Right lobe of liver (tissue), 6 donors: ENCODE measurements around the gene SH3BP2. TPM values are rescaled to one million over a fixed set of nuclear protein-coding genes. Genes with fewer than 3 reads are reported as not detected.

Source experiments
- ATAC-seq, 4 donors: fragments of 200-7000 bp; cut with Tn5 transposase; one replicate each; pipeline ENCODE4 v1.9.1; 2020; ENCODE audit warnings: mild to moderate bottlenecking in 4 of 4, moderate library complexity in 4 of 4
- DNase-seq, 3 donors: peaks; one replicate each; pipeline ENCODE4 v3.0.0-alpha.2; 2020
- H3K27ac ChIP-seq, 3 donors: fragments of 200-600 bp; one replicate each; pipeline ENCODE4 v1.8.0; 2022
- H3K27me3 ChIP-seq, 2 donors: fragments of 200-600 bp; one replicate each; pipeline ENCODE4 v1.8.0; 2022
- H3K36me3 ChIP-seq, 4 donors: fragments of 200-600 bp; sonication (generic) in 1 of 4; one replicate each; pipeline versions ENCODE4 v1.5.1 to v1.8.0; 2017 to 2022; ENCODE audit warnings: control low read depth in 1 of 4
- H3K4me1 ChIP-seq, 4 donors: fragments of 200-600 bp; sonication (generic) in 1 of 4; one replicate each; pipeline versions ENCODE4 v1.5.1 to v1.8.0; 2017 to 2022; ENCODE audit warnings: control low read depth in 1 of 4
- H3K4me3 ChIP-seq, 3 donors: fragments of 200-600 bp; one replicate each; pipeline ENCODE4 v1.8.0; 2022
- H3K9me3 ChIP-seq, 4 donors: fragments of 200-600 bp; sonication (generic) in 1 of 4; one replicate each; pipeline versions ENCODE4 v1.5.1 to v1.8.0; 2017 to 2022; ENCODE audit warnings: control low read depth in 1 of 4
- POLR2A ChIP-seq: fragments of 450-650 bp; IDR thresholded peaks from one replicate; pipeline ENCODE4 v1.6.1; 2017; ENCODE audit warnings: antibody characterized with exemption, mild to moderate bottlenecking
- WGBS: methylation state at CpG from one replicate; pipeline ENCODE4 v1.1.6; 2018; ENCODE audit warnings: low coverage, low lambda C conversion rate; ENCODE audit not compliant: insufficient coverage; ENCODE audit errors: missing lambda C conversion rate; 5-methylcytosine and 5-hydroxymethylcytosine counted together
- intact Hi-C, 2 donors: fragments of 100-400 bp; cut with DNase I; formaldehyde crosslinking; loops; one replicate each; pipeline versions ENCODE4 v1.11.2 to v1.14.1; 2022
- total RNA-seq, 6 experiments: library from RNA; depleted of rRNA in 2 of 6; stranded (reverse); fragments of >200 nt in 2 of 6; fragmentation: NEBNext Ultra II Directional in 3 of 6; extraction: Animal tissue kit (Norgen Biotek cat#: 25700) in 3 of 6; gene quantifications; one replicate each; pipeline versions ENCODE4 v1.1.0 to v1.2.4, GENCODE V29; 2016 to 2023
- TF ChIP-seq, protein P1 (sequence below), 4 donors: fragments of 200-600 bp in 3 of 4; fragments of 450-650 bp in 1 of 4; IDR thresholded peaks; one replicate each; pipeline versions ENCODE4 v1.5.1 to v1.8.0; 2016 to 2022; ENCODE audit warnings: antibody characterized with exemption in 4 of 4, mild to moderate bottlenecking in 2 of 4
- donor health status: DM: no; HTN: yes; CAD: no.
- donor health status: DM: no; HTN: no; CAD: no.
- donor health status: DM: no; HTN: no; CAD: no.
- donor health status: DM: no; HTN: yes; CAD: no.
- donor health status: DM: no; HTN: yes; CAD: no.

Gene SH3BP2
- total RNA-seq, 6 experiments from 2014 or later: 34.9 to 51.8 (median 40.7) TPM

DNA sequence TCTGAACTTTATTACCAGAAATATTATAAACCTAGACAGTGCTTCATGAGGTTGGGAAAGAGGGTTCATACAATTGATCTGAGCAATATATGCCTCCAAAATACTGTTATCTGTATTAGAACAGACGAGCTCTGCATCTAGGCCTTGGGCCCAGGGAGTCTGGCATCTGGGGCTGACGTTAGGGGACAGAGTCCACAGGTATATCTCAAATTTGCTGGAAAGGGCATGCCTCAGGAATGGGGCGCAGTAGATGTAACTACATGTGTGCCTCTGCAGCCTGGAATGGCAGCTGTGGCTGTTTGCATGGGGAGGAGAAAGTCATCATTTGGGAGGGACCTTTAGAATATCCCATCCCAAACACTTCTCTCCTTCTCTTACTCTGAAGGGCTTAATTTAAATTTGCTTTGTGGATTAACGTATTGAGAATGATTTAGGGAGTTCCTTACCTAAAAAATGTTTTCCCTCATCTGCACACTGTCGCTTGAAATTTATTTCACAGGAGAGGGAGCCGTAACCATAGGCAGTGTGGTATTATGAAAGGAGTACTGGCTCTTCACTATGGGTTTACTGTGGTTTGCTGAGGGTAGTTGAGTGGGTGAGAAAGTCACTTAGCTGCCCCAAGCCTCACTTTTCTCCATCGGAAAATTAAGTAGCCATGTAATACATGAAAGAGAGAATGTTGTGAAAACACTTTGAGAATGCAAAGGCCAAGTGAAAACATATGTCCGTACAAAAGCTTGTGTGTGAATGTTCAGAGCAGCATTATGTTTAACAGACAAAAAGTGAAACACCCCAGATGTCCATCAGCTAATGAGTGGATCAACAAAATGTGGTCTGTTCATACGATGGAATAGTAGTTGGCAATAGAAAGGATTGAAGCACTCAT is 56.6 kb downstream of the SH3BP2 start:
- TF ChIP-seq, protein P1, sequence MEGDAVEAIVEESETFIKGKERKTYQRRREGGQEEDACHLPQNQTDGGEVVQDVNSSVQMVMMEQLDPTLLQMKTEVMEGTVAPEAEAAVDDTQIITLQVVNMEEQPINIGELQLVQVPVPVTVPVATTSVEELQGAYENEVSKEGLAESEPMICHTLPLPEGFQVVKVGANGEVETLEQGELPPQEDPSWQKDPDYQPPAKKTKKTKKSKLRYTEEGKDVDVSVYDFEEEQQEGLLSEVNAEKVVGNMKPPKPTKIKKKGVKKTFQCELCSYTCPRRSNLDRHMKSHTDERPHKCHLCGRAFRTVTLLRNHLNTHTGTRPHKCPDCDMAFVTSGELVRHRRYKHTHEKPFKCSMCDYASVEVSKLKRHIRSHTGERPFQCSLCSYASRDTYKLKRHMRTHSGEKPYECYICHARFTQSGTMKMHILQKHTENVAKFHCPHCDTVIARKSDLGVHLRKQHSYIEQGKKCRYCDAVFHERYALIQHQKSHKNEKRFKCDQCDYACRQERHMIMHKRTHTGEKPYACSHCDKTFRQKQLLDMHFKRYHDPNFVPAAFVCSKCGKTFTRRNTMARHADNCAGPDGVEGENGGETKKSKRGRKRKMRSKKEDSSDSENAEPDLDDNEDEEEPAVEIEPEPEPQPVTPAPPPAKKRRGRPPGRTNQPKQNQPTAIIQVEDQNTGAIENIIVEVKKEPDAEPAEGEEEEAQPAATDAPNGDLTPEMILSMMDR (IDR thresholded peaks at IDR 0.05): no peak
- TF ChIP-seq POLR2A: no peak
- Histone ChIP-seq H3K4me3 (no peak overlapping the region), H3K4me1 (peaks cover 0 to 61% (median 15%) of the 10 kb centered on the region in 4 donors), H3K27ac (peak overlapping the region in 2 of 3 donors; percentile 7 to 34), H3K27me3 (no peaks in the 10 kb centered on the region), H3K9me3 (no peaks in the 10 kb centered on the region), H3K36me3 (peaks cover 0 to 12% (median 0%) of the 10 kb centered on the region in 4 donors)
- ATAC-seq (peak; percentile 83 to 91 (median 86)), DNase-seq (peak in 2 of 3 donors; percentile 54 to 58)
- intact Hi-C loops: no loop called here
- WGBS: 54% methylated on average over 9 of the region's 9 CpGs

GRCh38 chr4:2850966-2851798 is 58.3 kb downstream of the SH3BP2 start:
- no peak for ATAC-seq
- 68% methylated on average over 2 of the region's 2 CpGs for WGBS
- H3K4me1 ChIP-seq: peaks cover 0 to 46% (median 12%) of the 10 kb centered on the region in 4 donors
- no peak for DNase-seq
- no peaks in the 10 kb centered on the region for H3K9me3 ChIP-seq
- TF ChIP-seq POLR2A: no peak
- TF ChIP-seq, protein P1 (IDR thresholded peaks at IDR 0.05): no peak
- H3K27ac ChIP-seq: no peak overlapping the region
- H3K36me3 ChIP-seq: peaks cover 0 to 13% (median 0%) of the 10 kb centered on the region in 4 donors
- H3K4me3 ChIP-seq: no peak overlapping the region
- no peaks in the 10 kb centered on the region for H3K27me3 ChIP-seq
- intact Hi-C loops: no loop called here

- H3K4me1 ChIP-seq: peaks cover 0 to 44% (median 16%) of the 10 kb centered on the region in 4 donors
- intact Hi-C loops: no loop called here
- no peak for TF ChIP-seq POLR2A
- TF ChIP-seq, protein P1 (IDR thresholded peaks at IDR 0.05): no peak
- 22% methylated on average over 7 of the region's 7 CpGs for WGBS
- peak in 3 of 4 donors; percentile 35 to 41 (median 38) for ATAC-seq
- no peak overlapping the region for H3K27ac ChIP-seq
- peaks cover 0 to 13% (median 0%) of the 10 kb centered on the region in 4 donors for H3K36me3 ChIP-seq
- no peaks in the 10 kb centered on the region for H3K9me3 ChIP-seq
- peak in 1 of 3 donors; percentile 23 for DNase-seq
- no peaks in the 10 kb centered on the region for H3K27me3 ChIP-seq
- H3K4me3 ChIP-seq: no peak overlapping the region
Measured at GRCh38 chr4:2852481-2852921, 59.6 kb downstream of the SH3BP2 start.

GRCh38 chr4:2855584-2855983 is 62.7 kb downstream of the SH3BP2 start:
- H3K9me3 ChIP-seq: no peaks in the 10 kb centered on the region
- ATAC-seq (no peak), DNase-seq (no peak)
- intact Hi-C loops: no loop called here
- 70% methylated on average over 5 of the region's 5 CpGs for WGBS
- H3K4me1 ChIP-seq: peaks cover 0 to 51% (median 22%) of the 10 kb centered on the region in 4 donors
- TF ChIP-seq POLR2A: no peak
- TF ChIP-seq, protein P1 (IDR thresholded peaks at IDR 0.05): no peak
- H3K36me3 ChIP-seq: peaks cover 0 to 13% (median 0%) of the 10 kb centered on the region in 4 donors
- no peak overlapping the region for H3K27ac ChIP-seq
- no peaks in the 10 kb centered on the region for H3K27me3 ChIP-seq
- H3K4me3 ChIP-seq: no peak overlapping the region
